Naive thymus-derived CD4-positive, alpha-beta T cell (primary cell): ENCODE measurements around the gene MBL2. TPM values are rescaled to one million over a fixed set of nuclear protein-coding genes. Genes with fewer than 3 reads are reported as not detected.
A peak's percentile ranks its signal among the peaks of the same experiment; 100 is the strongest.

ENCODE experiments used
- ATAC-seq: fragments of 150-1000 bp; cut with Tn5 transposase; 2 replicates; pipeline ENCODE4 v1.10.0; 2021; ENCODE audit warnings: mild to moderate bottlenecking, moderate library complexity
- CTCF ChIA-PET: fragments of 350-600 bp; sonication (Branson Sonifier 250); formaldehyde crosslinking; loops from one replicate; lab custom pipeline; 2021; ENCODE audit warnings: antibody characterized with exemption; lab: Charles Lee
- POLR2A ChIA-PET: fragments of 350-600 bp; sonication (Branson Sonifier 250); formaldehyde crosslinking; loops from one replicate; lab custom pipeline; 2021; ENCODE audit warnings: antibody characterized with exemption, inconsistent platforms; lab: Charles Lee
- DNase-seq, 9 donors: peaks; one replicate each; pipeline versions ENCODE4 v3.0.0 to v3.0.0-alpha.2; 2020 to 2022; ENCODE audit warnings: mixed read lengths in 1 of 9
- H3K27ac ChIP-seq: one replicate; pipeline ENCODE4 v1.7.0; 2013; ENCODE audit warnings: mild to moderate bottlenecking, low read depth, low read length, moderate library complexity
- H3K27me3 ChIP-seq, 2 donors: one replicate each; pipeline ENCODE4 v1.7.0; 2013; ENCODE audit warnings: low read length in 2 of 2, mild to moderate bottlenecking in 2 of 2, moderate library complexity in 2 of 2; ENCODE audit not compliant: control insufficient read depth in 2 of 2, insufficient read depth in 2 of 2
- H3K36me3 ChIP-seq, 3 experiments: 1 replicate in 2 of 3; 2 replicates in 1 of 3; pipeline ENCODE4 v1.7.0; 2013; ENCODE audit warnings: low read length in 3 of 3, mild to moderate bottlenecking in 3 of 3, moderate library complexity in 1 of 3; ENCODE audit not compliant: insufficient read depth in 3 of 3, control insufficient read depth in 2 of 3
- H3K4me1 ChIP-seq, 2 donors: one replicate each; pipeline ENCODE4 v1.7.0; 2013; ENCODE audit warnings: low read length in 2 of 2, mild to moderate bottlenecking in 2 of 2, moderate library complexity in 1 of 2; ENCODE audit not compliant: control insufficient read depth in 2 of 2, insufficient read depth in 2 of 2
- H3K4me3 ChIP-seq: 2 replicates; pipeline ENCODE4 v1.7.0; 2013; ENCODE audit warnings: mild to moderate bottlenecking, low read length
- H3K9me3 ChIP-seq, 3 experiments: 1 replicate in 2 of 3; 2 replicates in 1 of 3; pipeline ENCODE4 v1.7.0; 2013; ENCODE audit warnings: low read length in 3 of 3; ENCODE audit not compliant: control insufficient read depth in 2 of 3
- H3K27ac Mint-ChIP-seq, 9 donors: one replicate each; pipeline ENCODE4 v1.8.0; 2020 to 2022; ENCODE audit warnings: mixed read lengths in 9 of 9, mild to moderate bottlenecking in 8 of 9, moderate library complexity in 5 of 9, inconsistent platforms in 2 of 9
- H3K27me3 Mint-ChIP-seq, 5 donors: one replicate each; pipeline ENCODE4 v1.8.0; 2021 to 2022; ENCODE audit warnings: mixed read lengths in 5 of 5, mild to moderate bottlenecking in 1 of 5
- H3K36me3 Mint-ChIP-seq, 5 donors: one replicate each; pipeline ENCODE4 v1.8.0; 2020 to 2022; ENCODE audit warnings: mixed read lengths in 5 of 5, mild to moderate bottlenecking in 3 of 5, inconsistent platforms in 1 of 5
- H3K4me1 Mint-ChIP-seq, 7 donors: one replicate each; pipeline ENCODE4 v1.8.0; 2020 to 2022; ENCODE audit warnings: mixed read lengths in 7 of 7, mild to moderate bottlenecking in 3 of 7, inconsistent platforms in 1 of 7
- H3K4me3 Mint-ChIP-seq, 10 donors: one replicate each; pipeline ENCODE4 v1.8.0; 2020 to 2022; ENCODE audit warnings: mild to moderate bottlenecking in 10 of 10, mixed read lengths in 10 of 10, moderate library complexity in 6 of 10, inconsistent platforms in 2 of 10
- H3K9me3 Mint-ChIP-seq, 11 donors: one replicate each; pipeline ENCODE4 v1.8.0; 2020 to 2022; ENCODE audit warnings: mixed read lengths in 11 of 11, mild to moderate bottlenecking in 4 of 11, inconsistent platforms in 1 of 11, moderate library complexity in 1 of 11
- intact Hi-C, 2 donors: fragments of 100-400 bp; cut with micrococcal nuclease; formaldehyde crosslinking; loops; one replicate each; pipeline ENCODE4 v1.15.1; 2023
- polyA plus RNA-seq, 2 donors: library from polyadenylated mRNA; unstranded; fragments of 300-500 nt; fragmentation: Illumina TruSeq; gene quantifications; one replicate each; pipeline ENCODE4 v1.2.3, GENCODE V29; 2021
- total RNA-seq, 6 experiments: library from RNA in 5 of 6; stranded (reverse) in 5 of 6; gene quantifications; 1 replicate in 5 of 6; 2 replicates in 1 of 6; pipeline ENCODE4 v1.2.3 and lab custom pipeline; 2021 to 2026

Gene MBL2
- total and polyA plus RNA-seq, 7 experiments from 2014 or later = not detected

DNA sequence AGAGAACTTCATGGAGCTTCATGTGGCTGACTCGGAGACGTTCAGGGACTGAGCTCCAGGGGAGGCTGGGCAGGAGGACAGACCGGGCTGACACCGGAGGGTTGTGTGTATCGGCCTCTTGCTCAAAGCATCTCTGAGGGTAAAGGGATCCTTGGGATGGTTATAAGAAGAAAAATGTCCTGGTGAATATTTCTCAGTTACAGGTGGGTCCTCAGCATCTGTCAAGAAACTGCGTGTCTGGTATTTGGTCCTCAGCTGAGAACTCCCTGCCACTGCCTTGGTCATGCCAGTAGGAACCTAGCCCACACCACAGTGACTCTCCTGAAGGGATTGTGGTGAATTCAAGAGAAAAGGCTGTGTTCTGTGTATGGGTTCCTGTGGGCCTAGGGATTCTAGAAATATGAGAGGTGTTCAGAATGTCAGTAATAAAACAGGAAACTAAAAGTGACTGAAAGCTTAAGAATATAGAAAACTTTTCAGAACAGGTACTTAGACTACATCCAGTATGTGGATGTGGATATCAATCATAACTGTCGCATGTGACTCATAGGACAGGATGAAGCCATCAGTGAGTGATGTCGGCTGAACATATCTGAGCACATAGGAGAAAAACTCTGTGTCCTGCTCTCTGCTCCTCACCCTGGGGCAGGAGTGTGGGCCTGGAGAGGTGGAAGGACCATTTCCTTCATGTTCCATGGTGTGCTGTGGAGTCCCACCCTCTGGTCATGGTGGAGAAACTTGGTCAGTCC, 28.4 kb downstream of the MBL2 start:
- H3K9me3 Mint-ChIP-seq = peaks cover 0 to 13% (median 0%) of the 10 kb centered on the region in 11 donors
- CTCF ChIA-PET = no interaction called here
- intact Hi-C loops = no loop called here
- H3K27me3 Mint-ChIP-seq = no peaks in the 10 kb centered on the region
- H3K4me3 Mint-ChIP-seq = no peak overlapping the region
- no peaks in the 10 kb centered on the region for H3K4me1 Mint-ChIP-seq
- Histone ChIP-seq H3K4me1 (no peaks in the 10 kb centered on the region), H3K4me3 (no peak overlapping the region), H3K36me3 (no peaks in the 10 kb centered on the region), H3K27me3 (no peaks in the 10 kb centered on the region), H3K27ac (no peak overlapping the region), H3K9me3 (no peaks in the 10 kb centered on the region)
- DNase-seq (no peak), ATAC-seq (no peak)
- H3K27ac Mint-ChIP-seq = no peak overlapping the region
- POLR2A ChIA-PET = no interaction called here
- H3K36me3 Mint-ChIP-seq = peaks cover 0 to 7% (median 0%) of the 10 kb centered on the region in 5 donors

GRCh38 chr10:52742731-52743130, 29.9 kb downstream of the MBL2 start:
- no peak for DNase-seq
- H3K27ac Mint-ChIP-seq = no peak overlapping the region
- no peak overlapping the region for H3K4me3 Mint-ChIP-seq
- CTCF ChIA-PET = interaction anchor here (0.6 kb wide), 1 partner anchor 1103 kb away, joined by 5 read pairs; no protein-coding TSS in a partner anchor
- ATAC-seq = no peak
- no peaks in the 10 kb centered on the region for H3K36me3 Mint-ChIP-seq
- H3K9me3 Mint-ChIP-seq = peaks cover 0 to 13% (median 0%) of the 10 kb centered on the region in 11 donors
- H3K4me1 Mint-ChIP-seq = no peaks in the 10 kb centered on the region
- H3K27ac ChIP-seq = no peak overlapping the region
- POLR2A ChIA-PET = no interaction called here
- intact Hi-C loops = no loop called here
- no peaks in the 10 kb centered on the region for H3K9me3 ChIP-seq
- H3K27me3 Mint-ChIP-seq = no peaks in the 10 kb centered on the region
- no peaks in the 10 kb centered on the region for H3K27me3 ChIP-seq
- H3K36me3 ChIP-seq = no peaks in the 10 kb centered on the region
- H3K4me1 ChIP-seq = no peaks in the 10 kb centered on the region
- no peak overlapping the region for H3K4me3 ChIP-seq

- Mint-ChIP-seq H3K4me1 (no peaks in the 10 kb centered on the region), H3K27me3 (no peaks in the 10 kb centered on the region), H3K9me3 (peaks cover 0 to 6% (median 0%) of the 10 kb centered on the region in 11 donors), H3K4me3 (no peak overlapping the region), H3K36me3 (no peaks in the 10 kb centered on the region), H3K27ac (no peak overlapping the region)
- Histone ChIP-seq H3K4me3 (no peak overlapping the region), H3K36me3 (no peaks in the 10 kb centered on the region), H3K4me1 (no peaks in the 10 kb centered on the region), H3K27ac (no peak overlapping the region), H3K9me3 (no peaks in the 10 kb centered on the region), H3K27me3 (no peaks in the 10 kb centered on the region)
- ChIA-PET CTCF (no interaction called here), POLR2A (no interaction called here)
- intact Hi-C loops = loop anchor here in 1 of 2 donors (1.0 kb wide), 1 partner anchor 38 kb away; no protein-coding TSS in a partner anchor
- DNase-seq (no peak), ATAC-seq (no peak)
Measured at GRCh38 chr10:52741851-52742250, 30.7 kb downstream of the MBL2 start.

DNA sequence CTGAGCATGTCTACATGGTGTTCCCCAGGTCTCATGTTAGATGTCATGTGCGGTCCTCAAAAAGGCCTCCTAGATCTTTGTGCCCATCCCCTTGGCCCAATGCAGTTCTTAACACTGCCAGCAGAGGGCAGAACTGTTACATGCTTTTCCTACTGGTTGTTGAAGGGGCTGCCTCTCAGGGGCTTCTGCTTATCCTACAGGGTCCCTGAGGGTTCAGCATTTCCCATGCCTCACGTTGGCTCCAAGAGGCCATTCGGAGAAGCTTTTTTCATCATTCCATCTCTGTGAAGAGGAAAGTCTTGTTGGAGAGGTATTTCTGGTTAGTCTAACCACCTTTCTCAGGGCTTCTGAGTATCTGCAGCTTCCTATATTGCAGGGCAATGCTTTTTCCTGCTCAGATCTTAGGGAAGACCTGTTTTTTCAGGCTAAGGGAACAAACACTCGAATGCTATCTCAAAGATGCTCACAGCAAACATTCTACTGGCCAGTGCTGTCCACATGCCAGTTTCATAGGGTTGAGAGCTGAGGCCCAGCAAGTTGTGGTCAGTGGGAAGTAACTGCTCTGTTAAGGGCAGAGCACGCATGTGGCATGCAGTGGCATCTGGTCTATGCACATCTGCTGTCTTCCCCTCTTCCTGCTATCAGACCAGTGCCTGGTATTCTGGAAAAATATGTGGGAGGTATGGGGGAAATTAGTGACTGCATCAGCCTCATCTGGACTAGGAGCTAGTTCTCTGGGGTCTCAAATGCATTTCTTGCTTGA, 31.5 kb downstream of the MBL2 start:
- CTCF ChIA-PET = no interaction called here
- H3K27me3 Mint-ChIP-seq = no peaks in the 10 kb centered on the region

DNA sequence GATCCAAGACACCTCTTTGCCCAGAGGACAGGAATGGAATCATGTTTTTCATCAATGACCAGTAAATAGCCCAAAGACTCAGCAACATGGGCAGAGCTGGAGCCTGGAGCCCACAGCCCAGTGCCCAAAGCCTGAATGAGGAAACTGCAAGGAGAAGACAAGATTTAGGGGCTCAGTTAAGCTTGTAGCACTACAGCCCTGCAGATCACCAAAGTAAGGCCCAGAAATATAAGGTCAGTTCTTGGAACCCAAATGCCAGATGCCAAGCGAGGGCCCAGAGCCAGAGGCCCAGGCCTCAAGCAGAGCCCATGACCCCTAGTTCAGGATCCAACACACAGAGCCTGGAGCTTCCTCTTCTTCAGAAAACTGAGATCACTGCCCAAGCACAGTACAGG, 32.4 kb downstream of the MBL2 start:
- ChIA-PET POLR2A (no interaction called here), CTCF (no interaction called here)
- Histone ChIP-seq H3K27me3 (no peaks in the 10 kb centered on the region), H3K27ac (no peak overlapping the region), H3K4me1 (no peaks in the 10 kb centered on the region), H3K9me3 (no peaks in the 10 kb centered on the region), H3K4me3 (no peak overlapping the region), H3K36me3 (no peaks in the 10 kb centered on the region)
- no peaks in the 10 kb centered on the region for H3K27me3 Mint-ChIP-seq
- H3K27ac Mint-ChIP-seq = no peak overlapping the region
- DNase-seq = no peak
- ATAC-seq = no peak
- H3K36me3 Mint-ChIP-seq = no peaks in the 10 kb centered on the region
- peaks cover 0 to 4% (median 0%) of the 10 kb centered on the region in 11 donors for H3K9me3 Mint-ChIP-seq
- intact Hi-C loops = no loop called here
- no peak overlapping the region for H3K4me3 Mint-ChIP-seq
- H3K4me1 Mint-ChIP-seq = no peaks in the 10 kb centered on the region

More for the DNA sequence above, 31.5 kb downstream of the MBL2 start:
- peak; percentile 34 for ATAC-seq
- H3K4me1 Mint-ChIP-seq = no peaks in the 10 kb centered on the region
- H3K27ac Mint-ChIP-seq = no peak overlapping the region
- H3K4me1 ChIP-seq = no peaks in the 10 kb centered on the region
- intact Hi-C loops = loop anchor here in 1 of 2 donors (1.0 kb wide), 1 partner anchor 39 kb away; no protein-coding TSS in a partner anchor
- no peaks in the 10 kb centered on the region for H3K9me3 ChIP-seq
- no peaks in the 10 kb centered on the region for H3K36me3 Mint-ChIP-seq
- H3K36me3 ChIP-seq = no peaks in the 10 kb centered on the region
- POLR2A ChIA-PET = no interaction called here
- no peak overlapping the region for H3K27ac ChIP-seq
- peaks cover 0 to 4% (median 0%) of the 10 kb centered on the region in 11 donors for H3K9me3 Mint-ChIP-seq
- H3K4me3 Mint-ChIP-seq = no peak overlapping the region
- H3K27me3 ChIP-seq = no peaks in the 10 kb centered on the region
- DNase-seq = peak in 3 of 9 donors; percentile 2 to 26 (median 18)
- no peak overlapping the region for H3K4me3 ChIP-seq

- Histone ChIP-seq H3K4me1 (no peaks in the 10 kb centered on the region), H3K4me3 (no peak overlapping the region), H3K9me3 (no peaks in the 10 kb centered on the region), H3K27me3 (no peaks in the 10 kb centered on the region), H3K27ac (no peak overlapping the region), H3K36me3 (no peaks in the 10 kb centered on the region)
- H3K9me3 Mint-ChIP-seq = peaks cover 0 to 7% (median 0%) of the 10 kb centered on the region in 11 donors
- ChIA-PET POLR2A (no interaction called here), CTCF (no interaction called here)
- no peaks in the 10 kb centered on the region for H3K4me1 Mint-ChIP-seq
- ATAC-seq (no peak), DNase-seq (no peak)
- intact Hi-C loops = no loop called here
- no peak overlapping the region for H3K4me3 Mint-ChIP-seq
- H3K36me3 Mint-ChIP-seq = no peaks in the 10 kb centered on the region
- H3K27ac Mint-ChIP-seq = no peak overlapping the region
- no peaks in the 10 kb centered on the region for H3K27me3 Mint-ChIP-seq
Measured at GRCh38 chr10:52739380-52740154, 33.0 kb downstream of the MBL2 start.
